HepG2 (cell line): Measurements from ENCODE around the gene TNFAIP2. TPM values are rescaled to one million over a fixed set of nuclear protein-coding genes. Genes with fewer than 3 reads are reported as not detected.

Experiments used
- CCAR2 ChIP-seq: fragments of 200-400 bp; formaldehyde crosslinking; optimal IDR thresholded peaks from 2 replicates; pipeline ENCODE3; 2018; ENCODE audit warnings: low read depth, mild to moderate bottlenecking, low read length, moderate library complexity
- FOXP4 ChIP-seq: sonication (generic); formaldehyde crosslinking; IDR thresholded peaks from 2 replicates; pipeline ENCODE4 v1.4.0; 2020; ENCODE audit warnings: missing genetic modification reagents
- MAFK ChIP-seq, 2 experiments: IDR thresholded peaks in 1 of 2; conservative IDR thresholded peaks in 1 of 2; 2 replicates each; pipeline ENCODE4 v1.6.1; 2011; ENCODE audit warnings: improper control_type of control experiment in 2 of 2, low read length in 2 of 2
- NFE2 ChIP-seq: sonication (generic); formaldehyde crosslinking; IDR thresholded peaks from 2 replicates; pipeline ENCODE4 v1.4.0; 2020; ENCODE audit warnings: missing genetic modification reagents
- REL ChIP-seq: sonication (generic); formaldehyde crosslinking; conservative IDR thresholded peaks from 2 replicates; pipeline ENCODE4 v1.8.0; 2022; ENCODE audit warnings: mild to moderate bottlenecking, missing genetic modification reagents, moderate library complexity
- ZEB1 ChIP-seq: IDR thresholded peaks from 2 replicates; pipeline ENCODE4 v1.6.1; 2012; ENCODE audit warnings: mild to moderate bottlenecking, low read depth, inconsistent platforms; ENCODE audit not compliant: insufficient replicate concordance
- ZFAT ChIP-seq: sonication (generic); formaldehyde crosslinking; conservative IDR thresholded peaks from 2 replicates; pipeline ENCODE4 v1.8.1; 2023; ENCODE audit warnings: missing genetic modification reagents, inconsistent platforms
- ZNF101 ChIP-seq: sonication (generic); formaldehyde crosslinking; IDR thresholded peaks from 2 replicates; pipeline ENCODE4 v1.4.0; 2020; ENCODE audit warnings: mild to moderate bottlenecking, low read depth, missing genetic modification reagents, borderline replicate concordance
- ZNF142 ChIP-seq: sonication (generic); formaldehyde crosslinking; IDR thresholded peaks from 2 replicates; pipeline ENCODE4 v1.4.0; 2020; ENCODE audit warnings: missing genetic modification reagents
- ZNF407 ChIP-seq: sonication (generic); formaldehyde crosslinking; IDR thresholded peaks from one replicate; pipeline ENCODE4 v1.5.1; 2020; ENCODE audit warnings: mild to moderate bottlenecking, missing genetic modification reagents; ENCODE audit errors: not compliant biosample characterization
- ZNF549 ChIP-seq: sonication (generic); formaldehyde crosslinking; IDR thresholded peaks from 2 replicates; pipeline ENCODE4 v1.5.0; 2020; ENCODE audit warnings: missing genetic modification reagents
- polyA plus RNA-seq, 8 experiments: library from polyadenylated mRNA; depleted of rRNA in 3 of 8; stranded (reverse) in 7 of 8; unstranded in 1 of 8; fragments of >200 nt; fragmentation: Illumina TruSeq in 4 of 8; extraction: Trizol in 4 of 8; gene quantifications; 2 replicates each; pipeline versions ENCODE4 v1.2.1 to v1.2.3, GENCODE V29; 2011 to 2016; ENCODE audit warnings: low read depth in 4 of 8, missing spikeins in 1 of 8, mixed read lengths in 1 of 8; ENCODE audit not compliant: insufficient read depth in 1 of 8
- total RNA-seq, 5 experiments: library from RNA; depleted of rRNA; stranded (reverse); fragments of >200 nt; fragmentation: Illumina TruSeq; extraction: Trizol; gene quantifications; 2 replicates each; pipeline ENCODE4 v1.2.3, GENCODE V29; 2016; ENCODE audit warnings: low read depth in 1 of 5

TNFAIP2 gene
- total and polyA plus RNA-seq, 2 of the 13 experiments (the other 11 are each of a cell fraction or from before 2014, with no cell fraction given): 0.46 to 1.5 TPM

- TF ChIP-seq ZNF142 (CRISPR knock-in tag): no peak
- no peak for TF ChIP-seq CCAR2
- no peak for TF ChIP-seq REL (CRISPR knock-in tag)
- peak; percentile 46 to 50 for TF ChIP-seq MAFK (conservative IDR thresholded peaks at IDR 0.05 in 1 of 2, IDR thresholded peaks at IDR 0.05 in 1 of 2; ENCODE audit: low read length in 2 of 2)
- no peak for TF ChIP-seq ZNF549 (CRISPR knock-in tag)
- TF ChIP-seq NFE2 (CRISPR knock-in tag): no peak
- TF ChIP-seq ZFAT: 0 out of 2 replicates have a peak, but pooled peaks have one; percentile 65
- TF ChIP-seq ZEB1: no peak
- TF ChIP-seq ZNF407 (CRISPR knock-in tag): no peak
- no peak for TF ChIP-seq FOXP4 (CRISPR knock-in tag)
- no peak for TF ChIP-seq ZNF101
These were observed 63.1 kb downstream of the TNFAIP2 start (continued) for GRCh38 chr14:103186241-103186822.
